H9 (cell line): ENCODE measurements around the gene ITM2C. TPM values are rescaled to one million over a fixed set of nuclear protein-coding genes. Genes with fewer than 3 reads are reported as not detected.

Experiments
- DNase-seq: peaks from one replicate; pipeline ENCODE4 v3.0.0-alpha.2; 2017
- H2AFZ ChIP-seq: one replicate; pipeline ENCODE4 v1.6.1; 2013; ENCODE audit warnings: mild to moderate bottlenecking, low read length, control low read depth, moderate library complexity
- H2AK5ac ChIP-seq: 2 replicates; pipeline ENCODE4 v1.6.1; 2013; ENCODE audit warnings: low read length, control low read depth, mixed read lengths; ENCODE audit not compliant: insufficient read length
- H2BK120ac ChIP-seq: one replicate; pipeline ENCODE4 v1.6.1; 2013; ENCODE audit warnings: low read depth, mild to moderate bottlenecking, low read length, control low read depth, inconsistent platforms; ENCODE audit not compliant: poor library complexity, severe bottlenecking
- H2BK12ac ChIP-seq: 2 replicates; pipeline ENCODE4 v1.6.1; 2013; ENCODE audit warnings: low read length, control low read depth, mixed read lengths, low read depth; ENCODE audit not compliant: insufficient read length
- H2BK15ac ChIP-seq: 2 replicates; pipeline ENCODE4 v1.6.1; 2013; ENCODE audit warnings: low read depth, low read length, control low read depth
- H2BK20ac ChIP-seq: one replicate; pipeline ENCODE4 v1.6.1; 2013; ENCODE audit warnings: low read depth, mild to moderate bottlenecking, low read length, control low read depth, inconsistent platforms; ENCODE audit not compliant: poor library complexity, severe bottlenecking
- H2BK5ac ChIP-seq: 2 replicates; pipeline ENCODE4 v1.6.1; 2013; ENCODE audit warnings: low read length, control low read depth, mixed read lengths; ENCODE audit not compliant: insufficient read length
- H3K14ac ChIP-seq: 2 replicates; pipeline ENCODE4 v1.6.1; 2013; ENCODE audit warnings: low read length, control low read depth; ENCODE audit not compliant: insufficient read depth
- H3K18ac ChIP-seq: 2 replicates; pipeline ENCODE4 v1.6.1; 2013; ENCODE audit warnings: low read depth, mild to moderate bottlenecking, mixed read lengths, low read length, control low read depth; ENCODE audit not compliant: insufficient read length
- H3K23ac ChIP-seq: 2 replicates; pipeline ENCODE4 v1.6.1; 2013; ENCODE audit warnings: low read length, control low read depth, mixed read lengths, low read depth; ENCODE audit not compliant: insufficient read length
- H3K23me2 ChIP-seq: 2 replicates; pipeline ENCODE4 v1.6.1; 2013; ENCODE audit warnings: low read depth, mild to moderate bottlenecking, mixed read lengths, low read length, control low read depth; ENCODE audit not compliant: insufficient read length, poor library complexity, severe bottlenecking
- H3K27ac ChIP-seq: 2 replicates; pipeline ENCODE4 v1.5.1; 2013; ENCODE audit warnings: low read length, control low read depth, mixed read lengths, low read depth; ENCODE audit not compliant: insufficient read length
- H3K27me3 ChIP-seq: 2 replicates; pipeline ENCODE4 v1.6.1; 2013; ENCODE audit warnings: low read length, control low read depth, inconsistent platforms; ENCODE audit not compliant: insufficient read depth
- H3K4ac ChIP-seq: 2 replicates; pipeline ENCODE4 v1.6.1; 2013; ENCODE audit warnings: low read depth, mild to moderate bottlenecking, control low read depth, inconsistent platforms, low read length, moderate library complexity
- H3K4me1 ChIP-seq: 2 replicates; pipeline ENCODE4 v1.6.1; 2013; ENCODE audit warnings: low read length, control low read depth, inconsistent platforms; ENCODE audit not compliant: insufficient read depth
- H3K4me2 ChIP-seq: 2 replicates; pipeline ENCODE4 v1.6.1; 2013; ENCODE audit warnings: low read length, control low read depth, mixed read lengths; ENCODE audit not compliant: insufficient read length, insufficient read depth
- H3K56ac ChIP-seq: 2 replicates; pipeline ENCODE4 v1.6.1; 2013; ENCODE audit warnings: low read depth, mild to moderate bottlenecking, mixed read lengths, low read length, control low read depth; ENCODE audit not compliant: insufficient read length
- H3K79me1 ChIP-seq: 2 replicates; pipeline ENCODE4 v1.6.1; 2013; ENCODE audit warnings: low read depth, mild to moderate bottlenecking, moderate library complexity, low read length, control low read depth, inconsistent platforms; ENCODE audit not compliant: insufficient read depth, poor library complexity, severe bottlenecking
- H3K79me2 ChIP-seq: 2 replicates; pipeline ENCODE4 v1.6.1; 2013; ENCODE audit warnings: low read length, control low read depth, inconsistent platforms; ENCODE audit not compliant: insufficient read depth
- H3K9ac ChIP-seq: 2 replicates; pipeline ENCODE4 v1.6.1; 2013; ENCODE audit warnings: low read length, control low read depth, mixed read lengths; ENCODE audit not compliant: insufficient read length; ENCODE audit errors: extremely low read depth
- H3K9me3 ChIP-seq: one replicate; pipeline ENCODE4 v1.6.1; 2013; ENCODE audit warnings: low read depth, low read length, inconsistent platforms; ENCODE audit not compliant: control insufficient read depth
- H3T11ph ChIP-seq: one replicate; pipeline ENCODE4 v1.6.1; 2013; ENCODE audit warnings: mild to moderate bottlenecking, low read length, control low read depth, inconsistent platforms
- H4K20me1 ChIP-seq: one replicate; pipeline ENCODE4 v1.6.1; 2013; ENCODE audit not compliant: control insufficient read depth, insufficient read length, insufficient read depth
- H4K5ac ChIP-seq: 2 replicates; pipeline ENCODE4 v1.6.1; 2013; ENCODE audit warnings: low read depth, mild to moderate bottlenecking, mixed read lengths, low read length, control low read depth; ENCODE audit not compliant: insufficient read length
- H4K8ac ChIP-seq: replicated peaks from 2 replicates; pipeline ENCODE4 v1.6.1; 2013; ENCODE audit warnings: low read length, control low read depth, mixed read lengths, low read depth; ENCODE audit not compliant: insufficient read length
- H4K91ac ChIP-seq: 2 replicates; pipeline ENCODE4 v1.6.1; 2013; ENCODE audit warnings: low read depth, mild to moderate bottlenecking, moderate library complexity, mixed read lengths, low read length, control low read depth; ENCODE audit not compliant: insufficient read length
- H3K27ac Mint-ChIP-seq, 3 experiments: 2 replicates in 2 of 3; 3 replicates in 1 of 3; pipeline ENCODE4 v1.8.0; 2020 to 2021; ENCODE audit warnings: mixed read lengths in 3 of 3, mild to moderate bottlenecking in 1 of 3, moderate library complexity in 1 of 3
- H3K27me3 Mint-ChIP-seq: 2 replicates; pipeline ENCODE4 v1.8.0; 2021; ENCODE audit warnings: low read depth, mild to moderate bottlenecking, moderate library complexity, mixed read lengths
- H3K36me3 Mint-ChIP-seq, 3 experiments: 2 replicates in 2 of 3; 3 replicates in 1 of 3; pipeline ENCODE4 v1.8.0; 2020 to 2021; ENCODE audit warnings: low read depth in 3 of 3, mixed read lengths in 3 of 3; ENCODE audit not compliant: insufficient read depth in 1 of 3
- H3K4me1 Mint-ChIP-seq, 2 experiments: 2 replicates each; pipeline ENCODE4 v1.8.0; 2020; ENCODE audit warnings: mixed read lengths in 2 of 2
- H3K4me3 Mint-ChIP-seq, 2 experiments: 2 replicates in 1 of 2; 3 replicates in 1 of 2; pipeline ENCODE4 v1.8.0; 2020 to 2021; ENCODE audit warnings: mild to moderate bottlenecking in 2 of 2, mixed read lengths in 2 of 2, moderate library complexity in 1 of 2
- H3K9me3 Mint-ChIP-seq, 2 experiments: 2 replicates in 1 of 2; 3 replicates in 1 of 2; pipeline ENCODE4 v1.8.0; 2020; ENCODE audit warnings: mild to moderate bottlenecking in 2 of 2, mixed read lengths in 2 of 2, moderate library complexity in 1 of 2
- WGBS: extraction: QIAGEN DNeasy Blood & Tissue Kit; methylation state at CpG from one replicate; pipeline ENCODE4 v1.1.7; 2013; ENCODE audit warnings: missing lambda C conversion rate, low lambda C conversion rate, mixed read lengths; ENCODE audit not compliant: insufficient read length; ENCODE audit errors: extremely low coverage; 5-methylcytosine and 5-hydroxymethylcytosine counted together
- total RNA-seq: library from RNA; stranded (reverse); gene quantifications from 2 replicates; pipeline ENCODE4 v1.2.1, GENCODE V29; 2021
- TF ChIP-seq, protein P1 (sequence below): fragments of 200-600 bp; sonication (generic); conservative IDR thresholded peaks from 3 replicates; pipeline ENCODE4 v1.8.0; 2021; ENCODE audit warnings: antibody characterized with exemption, mild to moderate bottlenecking

ITM2C gene
- total RNA-seq, 1 experiment from 2014 or later: 297 TPM

DNA sequence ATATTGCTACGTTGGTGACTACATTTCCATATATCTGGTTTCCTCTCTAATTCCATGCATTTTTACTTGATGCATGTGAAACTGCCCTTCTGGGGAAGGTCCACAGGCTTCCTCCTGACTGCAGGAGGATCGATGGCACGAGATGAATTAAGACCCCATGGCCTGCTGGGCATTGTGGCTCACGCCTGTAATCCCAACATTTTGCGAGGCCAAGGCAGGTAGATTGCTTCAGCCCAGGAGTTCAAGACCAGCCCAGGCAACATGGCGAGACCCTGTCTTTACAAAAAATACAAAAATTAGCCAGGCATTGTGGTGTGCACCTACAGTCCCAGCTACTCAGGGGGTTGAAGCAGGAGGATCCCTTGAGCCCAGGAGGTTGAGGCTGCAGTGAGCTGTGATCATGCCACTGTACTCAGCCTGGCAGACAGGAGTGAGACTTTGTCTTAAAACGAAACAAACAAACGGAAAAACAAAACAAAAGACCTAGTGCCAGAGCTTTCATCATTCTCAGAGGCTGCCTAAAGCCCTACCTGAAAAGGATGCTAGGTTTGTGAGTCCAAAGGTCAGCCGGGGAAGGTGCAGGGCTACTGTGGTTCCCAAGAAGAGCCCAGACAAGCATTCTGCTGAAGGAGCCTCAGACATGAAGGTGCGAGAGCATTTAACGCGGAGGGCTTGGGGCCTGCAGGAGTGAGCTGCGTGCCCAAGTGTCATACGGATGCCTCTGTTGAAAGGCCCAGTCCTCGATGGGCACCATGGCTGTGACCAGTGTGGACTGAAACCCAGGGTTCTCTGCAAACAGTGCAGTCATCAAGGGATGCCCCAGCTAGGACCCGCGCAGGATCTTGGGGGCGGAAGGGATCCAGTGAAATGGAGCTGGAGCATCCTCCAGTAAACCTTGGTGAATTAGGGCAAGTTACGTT is 38.7 kb downstream of the ITM2C start:
- H2AFZ ChIP-seq: no peak overlapping the region
- H2BK12ac ChIP-seq: no peak overlapping the region
- H3K27me3 ChIP-seq: no peaks in the 10 kb centered on the region
- H3K4me1 Mint-ChIP-seq: peaks cover 57 to 58% of the 10 kb centered on the region in 2 experiments
- H2BK5ac ChIP-seq: no peak overlapping the region
- no peak overlapping the region for H2BK15ac ChIP-seq
- TF ChIP-seq, protein P1, sequence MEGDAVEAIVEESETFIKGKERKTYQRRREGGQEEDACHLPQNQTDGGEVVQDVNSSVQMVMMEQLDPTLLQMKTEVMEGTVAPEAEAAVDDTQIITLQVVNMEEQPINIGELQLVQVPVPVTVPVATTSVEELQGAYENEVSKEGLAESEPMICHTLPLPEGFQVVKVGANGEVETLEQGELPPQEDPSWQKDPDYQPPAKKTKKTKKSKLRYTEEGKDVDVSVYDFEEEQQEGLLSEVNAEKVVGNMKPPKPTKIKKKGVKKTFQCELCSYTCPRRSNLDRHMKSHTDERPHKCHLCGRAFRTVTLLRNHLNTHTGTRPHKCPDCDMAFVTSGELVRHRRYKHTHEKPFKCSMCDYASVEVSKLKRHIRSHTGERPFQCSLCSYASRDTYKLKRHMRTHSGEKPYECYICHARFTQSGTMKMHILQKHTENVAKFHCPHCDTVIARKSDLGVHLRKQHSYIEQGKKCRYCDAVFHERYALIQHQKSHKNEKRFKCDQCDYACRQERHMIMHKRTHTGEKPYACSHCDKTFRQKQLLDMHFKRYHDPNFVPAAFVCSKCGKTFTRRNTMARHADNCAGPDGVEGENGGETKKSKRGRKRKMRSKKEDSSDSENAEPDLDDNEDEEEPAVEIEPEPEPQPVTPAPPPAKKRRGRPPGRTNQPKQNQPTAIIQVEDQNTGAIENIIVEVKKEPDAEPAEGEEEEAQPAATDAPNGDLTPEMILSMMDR: no peak
- no peaks in the 10 kb centered on the region; a peak in 1 of 5 replicates for H3K9me3 Mint-ChIP-seq
- H3K23ac ChIP-seq: no peak overlapping the region
- no peak overlapping the region for H3K9ac ChIP-seq
- H3K36me3 Mint-ChIP-seq: no peaks in the 10 kb centered on the region
- no peak overlapping the region; a peak in 1 of 5 replicates for H3K4me3 Mint-ChIP-seq
- H3K4ac ChIP-seq: no peak overlapping the region
- DNase-seq: peak; percentile 22
- no peak overlapping the region for H4K5ac ChIP-seq
- no peaks in the 10 kb centered on the region for H3K9me3 ChIP-seq
- H3K14ac ChIP-seq: no peak overlapping the region
- no peak overlapping the region for H3K56ac ChIP-seq
- H3K79me1 ChIP-seq: no peaks in the 10 kb centered on the region
- no peak overlapping the region for H2AK5ac ChIP-seq
- H3K18ac ChIP-seq: no peak overlapping the region
- H4K91ac ChIP-seq: no peak overlapping the region
- H3K27ac ChIP-seq: no peak overlapping the region
- no peak overlapping the region for H3K27ac Mint-ChIP-seq
- H4K8ac ChIP-seq: no peak overlapping the region
- no CpG with 5 or more reads among the region's 19 CpGs for WGBS
- peaks cover 54% of the 10 kb centered on the region for H3K27me3 Mint-ChIP-seq
- no peak overlapping the region for H3K4me2 ChIP-seq
- H2BK120ac ChIP-seq: no peak overlapping the region
- H2BK20ac ChIP-seq: no peak overlapping the region
- H3K4me1 ChIP-seq: peaks cover 15% of the 10 kb centered on the region
- H3K79me2 ChIP-seq: no peaks in the 10 kb centered on the region
- H3T11ph ChIP-seq: no peak overlapping the region
- H3K23me2 ChIP-seq: no peaks in the 10 kb centered on the region
- no peaks in the 10 kb centered on the region for H4K20me1 ChIP-seq
